AG09319 (cell line): ENCODE results near the gene FAM171A1.
"Not testable (repeated sequence)": the region's sequence is repeated elsewhere in the genome, so short reads cannot be mapped to it uniquely, and the experiment has no call there.

ENCODE experiments used
- DNase-seq: peaks from one replicate; pipeline ENCODE4 v3.0.0-alpha.2; 2010; ENCODE audit warnings: low read depth; ENCODE audit errors: extremely low read depth
- TF ChIP-seq, protein P1 (sequence below): IDR thresholded peaks from 2 replicates; pipeline ENCODE4 v1.5.1; 2011; ENCODE audit warnings: low read depth, mild to moderate bottlenecking, inconsistent platforms, low read length, moderate library complexity

Gene FAM171A1

DNA sequence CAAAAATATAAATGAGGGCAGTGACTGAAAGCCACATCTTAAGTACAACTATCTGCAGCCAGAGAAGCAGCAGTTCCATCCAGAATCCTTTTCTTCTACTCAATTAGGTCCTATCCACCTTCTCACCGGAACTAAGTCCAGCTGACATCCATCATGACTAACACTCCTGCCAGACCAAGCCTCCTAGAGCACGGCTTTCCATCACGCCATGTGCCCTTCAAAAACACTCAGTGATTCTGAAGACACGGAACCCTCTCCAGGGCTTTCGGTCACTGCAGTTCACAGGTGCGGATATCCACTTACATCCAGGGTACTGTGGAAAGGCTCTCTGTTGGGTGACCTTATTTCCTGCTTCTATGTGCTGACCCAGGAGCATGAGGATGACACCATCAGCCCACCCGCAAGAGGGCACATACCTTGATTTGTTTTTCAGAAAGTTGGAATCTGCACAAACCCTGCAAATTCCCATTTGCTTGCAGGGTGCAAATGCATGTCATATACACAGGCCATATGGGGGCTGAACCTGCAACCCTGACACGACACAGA is 64.3 kb downstream of the FAM171A1 start:
- TF ChIP-seq, protein P1, sequence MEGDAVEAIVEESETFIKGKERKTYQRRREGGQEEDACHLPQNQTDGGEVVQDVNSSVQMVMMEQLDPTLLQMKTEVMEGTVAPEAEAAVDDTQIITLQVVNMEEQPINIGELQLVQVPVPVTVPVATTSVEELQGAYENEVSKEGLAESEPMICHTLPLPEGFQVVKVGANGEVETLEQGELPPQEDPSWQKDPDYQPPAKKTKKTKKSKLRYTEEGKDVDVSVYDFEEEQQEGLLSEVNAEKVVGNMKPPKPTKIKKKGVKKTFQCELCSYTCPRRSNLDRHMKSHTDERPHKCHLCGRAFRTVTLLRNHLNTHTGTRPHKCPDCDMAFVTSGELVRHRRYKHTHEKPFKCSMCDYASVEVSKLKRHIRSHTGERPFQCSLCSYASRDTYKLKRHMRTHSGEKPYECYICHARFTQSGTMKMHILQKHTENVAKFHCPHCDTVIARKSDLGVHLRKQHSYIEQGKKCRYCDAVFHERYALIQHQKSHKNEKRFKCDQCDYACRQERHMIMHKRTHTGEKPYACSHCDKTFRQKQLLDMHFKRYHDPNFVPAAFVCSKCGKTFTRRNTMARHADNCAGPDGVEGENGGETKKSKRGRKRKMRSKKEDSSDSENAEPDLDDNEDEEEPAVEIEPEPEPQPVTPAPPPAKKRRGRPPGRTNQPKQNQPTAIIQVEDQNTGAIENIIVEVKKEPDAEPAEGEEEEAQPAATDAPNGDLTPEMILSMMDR, result no peak
- DNase-seq, result no peak

DNA sequence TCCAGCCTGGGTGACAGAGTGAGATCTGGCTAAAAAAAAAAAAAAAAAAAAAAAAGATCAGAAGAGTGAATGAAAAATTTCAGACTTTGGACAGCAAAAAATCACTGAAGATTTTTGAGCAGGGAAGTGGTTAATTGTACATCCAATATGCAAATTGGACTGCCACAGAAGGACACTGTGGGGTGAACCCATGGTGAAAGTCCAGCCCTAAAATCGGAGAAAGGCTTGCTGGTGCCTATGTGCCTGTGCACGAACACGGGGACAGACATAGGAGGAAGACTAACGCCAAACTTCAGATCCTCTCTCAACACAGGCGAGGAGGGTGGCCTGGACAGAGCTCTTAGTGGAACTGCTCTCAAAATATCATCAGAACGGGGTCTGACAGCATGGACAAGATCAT is 65.5 kb downstream of the FAM171A1 start:
- TF ChIP-seq, protein P1, result no peak

DNA sequence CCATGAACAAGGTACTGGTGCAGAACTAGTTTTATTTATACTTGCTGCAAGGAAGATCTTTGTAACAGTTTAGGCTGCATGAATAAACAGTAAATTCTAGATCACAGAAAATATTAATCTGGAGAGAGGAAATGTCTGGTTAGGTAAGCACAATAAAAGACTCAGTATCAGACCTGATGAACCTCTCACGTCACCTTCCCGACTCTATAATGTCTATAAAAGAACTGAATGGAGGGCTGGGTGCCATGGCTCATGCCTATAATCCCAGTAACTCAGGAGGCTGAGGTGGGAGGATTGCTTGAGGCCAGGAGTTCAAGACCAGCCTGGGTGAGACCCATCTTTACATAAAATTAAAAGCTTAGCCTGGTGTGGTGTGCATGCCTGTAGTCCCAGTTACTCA is 65.9 kb downstream of the FAM171A1 start:
- TF ChIP-seq, protein P1, result no peak
- no peak for DNase-seq

More for the DNA sequence above, 65.5 kb downstream of the FAM171A1 start:
- DNase-seq, result no peak

DNA sequence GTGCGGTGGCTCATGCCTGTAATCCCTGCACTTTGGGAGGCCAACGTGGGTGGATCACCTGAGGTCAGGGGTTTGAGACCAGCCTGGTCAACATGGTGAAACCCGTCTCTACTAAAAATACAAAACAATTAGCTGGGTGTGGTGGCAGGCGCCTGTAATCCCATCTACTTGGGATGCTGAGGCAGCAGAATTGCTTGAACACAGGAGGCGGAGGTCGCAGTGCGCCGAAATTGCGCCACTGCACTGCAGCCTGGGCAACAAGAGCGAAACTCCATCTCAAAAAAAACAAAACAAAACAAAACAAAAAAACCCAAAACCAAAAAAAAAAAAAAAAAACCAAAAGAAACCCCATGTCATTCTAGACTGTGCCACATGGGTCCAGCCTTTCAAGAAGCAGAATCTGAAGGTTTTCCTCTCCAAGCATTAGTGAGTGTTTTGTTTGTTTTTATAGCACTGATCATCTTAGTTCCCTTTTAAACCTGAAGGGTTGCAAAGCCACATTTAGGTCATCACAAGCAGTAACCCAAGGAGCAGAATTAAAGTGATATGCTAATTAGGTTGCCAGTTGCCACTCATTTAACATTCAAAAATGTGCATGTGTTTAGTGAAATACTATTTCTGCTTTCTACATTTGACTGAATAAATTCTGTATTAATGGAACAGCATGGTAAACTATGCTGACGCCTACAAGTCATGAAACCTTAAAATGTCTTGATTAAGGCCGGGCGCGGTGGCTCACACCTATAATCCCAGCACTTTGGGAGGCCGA is 68.7 kb downstream of the FAM171A1 start:
- not testable (repeated sequence) for DNase-seq

DNA sequence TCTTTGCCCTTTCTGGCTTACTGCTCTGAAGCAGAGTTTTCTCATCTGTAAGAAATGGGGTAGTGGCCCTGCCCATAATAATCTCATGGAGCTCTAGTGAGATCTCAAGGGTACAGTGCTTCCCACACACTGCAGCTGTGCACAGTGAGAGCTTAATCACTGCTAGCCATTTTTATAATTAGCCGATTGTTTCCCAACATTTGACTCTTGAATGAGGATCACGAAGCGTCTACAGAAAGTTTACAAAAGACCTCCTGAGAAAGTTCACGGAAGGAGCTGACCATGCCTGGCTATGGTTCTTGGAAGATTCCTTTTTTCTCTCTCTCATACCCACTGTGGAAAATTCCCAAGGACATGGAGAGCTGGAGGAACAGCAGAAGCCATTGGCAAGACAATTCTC is 70.4 kb downstream of the FAM171A1 start:
- TF ChIP-seq, protein P1, result no peak
- no peak for DNase-seq

DNA sequence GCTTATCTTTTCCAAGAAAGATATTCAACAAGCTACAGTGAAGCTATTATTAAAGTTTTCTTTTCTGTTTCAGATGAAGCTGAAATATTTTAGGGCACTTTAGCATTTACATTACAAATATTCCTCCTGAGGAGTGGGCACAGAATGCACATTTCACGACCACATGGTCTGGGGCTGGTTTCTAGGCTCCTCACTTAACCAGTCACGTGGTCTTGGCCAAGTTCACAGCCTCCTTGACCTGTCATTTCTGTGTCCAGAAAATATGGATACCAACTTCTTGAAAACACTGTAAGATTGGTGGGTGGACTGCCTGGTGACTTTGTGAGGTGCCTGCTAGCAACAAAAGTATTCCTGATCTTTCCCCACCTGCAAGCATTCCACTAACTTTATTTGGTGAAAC is 70.9 kb downstream of the FAM171A1 start:
- no peak for DNase-seq
- TF ChIP-seq, protein P1, result no peak

DNA sequence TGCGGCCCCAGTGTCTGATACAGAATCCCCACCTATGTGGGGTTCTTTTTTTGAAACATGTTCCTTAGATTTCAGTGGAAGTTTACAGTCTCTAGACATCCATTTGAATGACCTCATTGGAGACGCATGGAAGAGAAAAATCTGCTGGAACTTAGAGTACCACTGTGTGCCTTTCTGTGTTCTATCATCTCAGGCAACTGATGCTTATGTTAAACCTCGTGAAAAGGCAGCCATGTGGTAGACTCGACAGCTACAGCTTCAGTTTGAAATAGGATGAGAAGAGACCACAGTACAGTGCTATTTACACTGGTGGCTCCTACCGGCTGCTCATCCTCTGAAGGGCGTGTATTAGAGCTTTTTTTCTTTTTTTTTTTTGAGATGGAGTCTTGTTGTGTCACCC is 74.4 kb downstream of the FAM171A1 start:
- TF ChIP-seq, protein P1, result no peak
- DNase-seq, result no peak
